Body of pancreas (tissue), 4 donors: ENCODE data around the gene MAP2K1.

Experiments used
- CTCF ChIP-seq, 7 experiments: fragments of 450-650 bp in 4 of 7; fragments of 200-600 bp in 3 of 7; sonication (generic) in 3 of 7; IDR thresholded peaks; one replicate each; pipeline ENCODE4 v1.5.1; 2016 to 2019; ENCODE audit warnings: antibody characterized with exemption in 7 of 7
- POLR2A ChIP-seq, 3 donors: fragments of 450-650 bp; IDR thresholded peaks; one replicate each; pipeline ENCODE4 v1.6.1; 2016; ENCODE audit warnings: antibody characterized with exemption in 3 of 3, mild to moderate bottlenecking in 2 of 3

GRCh38 chr15:66425837-66426236 is 39.1 kb downstream of the MAP2K1 start:
- TF ChIP-seq CTCF (IDR thresholded peaks at IDR 0.05) (no peak), POLR2A (IDR thresholded peaks at IDR 0.05) (no peak)
